ENCODE measurements around the gene IRX3.

Gene IRX3

GRCh38 chr16:54280751-54281150 is 5.8 kb downstream of the IRX3 start:
- TF ChIP-seq CTCF (IDR thresholded peaks at IDR 0.05; ENCODE audit: borderline replicate concordance, control extremely low read depth, extremely low read depth, insufficient read depth, missing control alignments): no peak
- in situ Hi-C loops (cut with MboI; ENCODE audit: low sequenced_read_pairs, unreplicated experiment): loop anchor here (25.0 kb wide), 1 partner anchor 657 kb away; the partner anchor contains the start of gene IRX5
- DNase-seq (ENCODE audit: low spot score): peak; percentile 31

- no peak for TF ChIP-seq CTCF (IDR thresholded peaks at IDR 0.05; ENCODE audit: borderline replicate concordance, control extremely low read depth, extremely low read depth, insufficient read depth, missing control alignments)
- no peak for DNase-seq (ENCODE audit: low spot score)
- in situ Hi-C loops (cut with MboI; ENCODE audit: low sequenced_read_pairs, unreplicated experiment): loop anchor here (25.0 kb wide), 1 partner anchor 659 kb away; the partner anchor contains the start of gene IRX5
Measured at GRCh38 chr16:54277845-54278703, 8.5 kb downstream of the IRX3 start.

GRCh38 chr16:54275956-54276355 is 10.6 kb downstream of the IRX3 start:
- DNase-seq (ENCODE audit: low spot score): no peak
- TF ChIP-seq CTCF (IDR thresholded peaks at IDR 0.05; ENCODE audit: borderline replicate concordance, control extremely low read depth, extremely low read depth, insufficient read depth, missing control alignments): no peak
- in situ Hi-C loops (cut with MboI; ENCODE audit: low sequenced_read_pairs, unreplicated experiment): loop anchor here (25.0 kb wide), 1 partner anchor 661 kb away; the partner anchor contains the start of gene IRX5

GRCh38 chr16:54273566-54273965 is 13.0 kb downstream of the IRX3 start:
- DNase-seq (ENCODE audit: low spot score): no peak
- in situ Hi-C loops (cut with MboI; ENCODE audit: low sequenced_read_pairs, unreplicated experiment): no loop called here
- no peak for TF ChIP-seq CTCF (IDR thresholded peaks at IDR 0.05; ENCODE audit: borderline replicate concordance, control extremely low read depth, extremely low read depth, insufficient read depth, missing control alignments)

GRCh38 chr16:54270711-54271110 is 15.9 kb downstream of the IRX3 start:
- no peak for TF ChIP-seq CTCF (IDR thresholded peaks at IDR 0.05; ENCODE audit: borderline replicate concordance, control extremely low read depth, extremely low read depth, insufficient read depth, missing control alignments)
- in situ Hi-C loops (cut with MboI; ENCODE audit: low sequenced_read_pairs, unreplicated experiment): no loop called here
- no peak for DNase-seq (ENCODE audit: low spot score)

- in situ Hi-C loops (cut with MboI; ENCODE audit: low sequenced_read_pairs, unreplicated experiment): no loop called here
- TF ChIP-seq CTCF (IDR thresholded peaks at IDR 0.05; ENCODE audit: borderline replicate concordance, control extremely low read depth, extremely low read depth, insufficient read depth, missing control alignments): no peak
- no peak for DNase-seq (ENCODE audit: low spot score)
Measured at GRCh38 chr16:54269461-54269860, 17.1 kb downstream of the IRX3 start.

Data from GM13976 (cell line).